HG02588 (cell line): ENCODE data around the gene TSPEAR.
"Not testable (repeated sequence)": the region's sequence is repeated elsewhere in the genome, so short reads cannot be mapped to it uniquely, and the experiment has no call there.

Experiments used
- ATAC-seq: cut with Tn5 transposase; IDR thresholded peaks from one replicate; pipeline ENCODE4 v1.9.1; 2021; ENCODE audit warnings: mild to moderate bottlenecking, moderate library complexity; ENCODE audit not compliant: unreplicated experiment

Gene TSPEAR

GRCh38 chr21:44510109-44510507, 201.3 kb downstream of the TSPEAR start:
- no peak for ATAC-seq

- no peak for ATAC-seq
Observed at GRCh38 chr21:44509539-44509938, 201.8 kb downstream of the TSPEAR start.

- no peak for ATAC-seq
Observed at GRCh38 chr21:44508711-44509445, 202.5 kb downstream of the TSPEAR start.

- no peak for ATAC-seq
Observed at GRCh38 chr21:44508426-44508710, 203.0 kb downstream of the TSPEAR start.

- no peak for ATAC-seq
Observed at GRCh38 chr21:44507673-44508425, 203.5 kb downstream of the TSPEAR start.

GRCh38 chr21:44506279-44507255, 204.8 kb downstream of the TSPEAR start:
- no peak for ATAC-seq

GRCh38 chr21:44505673-44506278, 205.6 kb downstream of the TSPEAR start:
- no peak for ATAC-seq

GRCh38 chr21:44503901-44504399, 207.4 kb downstream of the TSPEAR start:
- no peak for ATAC-seq

GRCh38 chr21:44503006-44503889, 208.1 kb downstream of the TSPEAR start:
- ATAC-seq, result not testable (repeated sequence)

GRCh38 chr21:44502171-44502958, 209.0 kb downstream of the TSPEAR start:
- ATAC-seq, result no peak

GRCh38 chr21:44500111-44500510, 211.3 kb downstream of the TSPEAR start:
- no peak for ATAC-seq

GRCh38 chr21:44499631-44500030, 211.7 kb downstream of the TSPEAR start:
- no peak for ATAC-seq

- no peak for ATAC-seq
Observed at GRCh38 chr21:44499211-44499560, 212.2 kb downstream of the TSPEAR start.

GRCh38 chr21:44498280-44499210, 212.8 kb downstream of the TSPEAR start:
- ATAC-seq, result no peak

GRCh38 chr21:44497703-44498126, 213.7 kb downstream of the TSPEAR start:
- ATAC-seq, result no peak

GRCh38 chr21:44496564-44497550, 214.5 kb downstream of the TSPEAR start:
- ATAC-seq, result no peak
